Measurements from ENCODE around the gene CCNG2. TPM values are rescaled to one million over a fixed set of nuclear protein-coding genes. Genes with fewer than 3 reads are reported as not detected.

The CCNG2 gene
- total and polyA plus RNA-seq, 4 donors, result 1.2 to 10.8 (median 4.1) TPM

GRCh38 chr4:77202491-77202890, 45.5 kb downstream of the CCNG2 start:
- no peak for DNase-seq (ENCODE audit: low spot score)

GRCh38 chr4:77203380-77204197, 46.6 kb downstream of the CCNG2 start:
- Histone ChIP-seq H3K27me3 (ENCODE audit: control insufficient read depth in 4 of 4, insufficient read depth in 4 of 4, low read length in 3 of 4) (peaks cover 0 to 3% (median 0%) of the 10 kb centered on the region in 4 donors), H3K9me3 (ENCODE audit: control insufficient read depth in 4 of 4, low read length in 3 of 4) (no peaks in the 10 kb centered on the region), H3K4me3 (ENCODE audit: low read depth in 1 of 3, low read length in 3 of 3) (no peak overlapping the region), H3K4me1 (ENCODE audit: control insufficient read depth in 4 of 4, insufficient read depth in 4 of 4, low read length in 3 of 4) (no peaks in the 10 kb centered on the region), H3K27ac (ENCODE audit: low read depth in 1 of 2, low read length in 2 of 2) (no peak overlapping the region), H3K36me3 (ENCODE audit: control insufficient read depth in 4 of 4, insufficient read depth in 3 of 4, low read depth in 1 of 4, low read length in 3 of 4) (no peaks in the 10 kb centered on the region), H3K9ac (ENCODE audit: low read depth in 1 of 2, low read length in 2 of 2) (no peak overlapping the region)
- DNase-seq (ENCODE audit: low spot score), result peak; percentile 53
- 22% methylated on average over 8 of the region's 8 CpGs for WGBS
- TF ChIP-seq, protein P1, sequence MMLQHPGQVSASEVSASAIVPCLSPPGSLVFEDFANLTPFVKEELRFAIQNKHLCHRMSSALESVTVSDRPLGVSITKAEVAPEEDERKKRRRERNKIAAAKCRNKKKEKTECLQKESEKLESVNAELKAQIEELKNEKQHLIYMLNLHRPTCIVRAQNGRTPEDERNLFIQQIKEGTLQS (IDR thresholded peaks at IDR 0.05), result no peak
- TF ChIP-seq EGR1 (IDR thresholded peaks at IDR 0.05; ENCODE audit: low read depth in 2 of 2) (no peak), GABPA (IDR thresholded peaks at IDR 0.05 in 1 of 2, conservative IDR thresholded peaks at IDR 0.05 in 1 of 2) (no peak), ZBTB33 (IDR thresholded peaks at IDR 0.05) (no peak), RAD21 (IDR thresholded peaks at IDR 0.05) (peak; percentile 87 to 92), YY1 (IDR thresholded peaks at IDR 0.05) (no peak), RXRA (IDR thresholded peaks at IDR 0.05) (no peak), TAF1 (conservative IDR thresholded peaks at IDR 0.05) (no peak), FOXA1 (IDR thresholded peaks at IDR 0.05) (no peak), JUND (IDR thresholded peaks at IDR 0.05) (no peak), FOXA2 (IDR thresholded peaks at IDR 0.05) (no peak), SP1 (IDR thresholded peaks at IDR 0.05) (no peak)
- TF ChIP-seq, protein P2, sequence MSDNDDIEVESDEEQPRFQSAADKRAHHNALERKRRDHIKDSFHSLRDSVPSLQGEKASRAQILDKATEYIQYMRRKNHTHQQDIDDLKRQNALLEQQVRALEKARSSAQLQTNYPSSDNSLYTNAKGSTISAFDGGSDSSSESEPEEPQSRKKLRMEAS (IDR thresholded peaks at IDR 0.05), result no peak
- TF ChIP-seq, protein P3, sequence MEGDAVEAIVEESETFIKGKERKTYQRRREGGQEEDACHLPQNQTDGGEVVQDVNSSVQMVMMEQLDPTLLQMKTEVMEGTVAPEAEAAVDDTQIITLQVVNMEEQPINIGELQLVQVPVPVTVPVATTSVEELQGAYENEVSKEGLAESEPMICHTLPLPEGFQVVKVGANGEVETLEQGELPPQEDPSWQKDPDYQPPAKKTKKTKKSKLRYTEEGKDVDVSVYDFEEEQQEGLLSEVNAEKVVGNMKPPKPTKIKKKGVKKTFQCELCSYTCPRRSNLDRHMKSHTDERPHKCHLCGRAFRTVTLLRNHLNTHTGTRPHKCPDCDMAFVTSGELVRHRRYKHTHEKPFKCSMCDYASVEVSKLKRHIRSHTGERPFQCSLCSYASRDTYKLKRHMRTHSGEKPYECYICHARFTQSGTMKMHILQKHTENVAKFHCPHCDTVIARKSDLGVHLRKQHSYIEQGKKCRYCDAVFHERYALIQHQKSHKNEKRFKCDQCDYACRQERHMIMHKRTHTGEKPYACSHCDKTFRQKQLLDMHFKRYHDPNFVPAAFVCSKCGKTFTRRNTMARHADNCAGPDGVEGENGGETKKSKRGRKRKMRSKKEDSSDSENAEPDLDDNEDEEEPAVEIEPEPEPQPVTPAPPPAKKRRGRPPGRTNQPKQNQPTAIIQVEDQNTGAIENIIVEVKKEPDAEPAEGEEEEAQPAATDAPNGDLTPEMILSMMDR (IDR thresholded peaks at IDR 0.05; ENCODE audit: low read depth, low read length, missing input control), result peak; percentile 69
- TF ChIP-seq, protein P4, sequence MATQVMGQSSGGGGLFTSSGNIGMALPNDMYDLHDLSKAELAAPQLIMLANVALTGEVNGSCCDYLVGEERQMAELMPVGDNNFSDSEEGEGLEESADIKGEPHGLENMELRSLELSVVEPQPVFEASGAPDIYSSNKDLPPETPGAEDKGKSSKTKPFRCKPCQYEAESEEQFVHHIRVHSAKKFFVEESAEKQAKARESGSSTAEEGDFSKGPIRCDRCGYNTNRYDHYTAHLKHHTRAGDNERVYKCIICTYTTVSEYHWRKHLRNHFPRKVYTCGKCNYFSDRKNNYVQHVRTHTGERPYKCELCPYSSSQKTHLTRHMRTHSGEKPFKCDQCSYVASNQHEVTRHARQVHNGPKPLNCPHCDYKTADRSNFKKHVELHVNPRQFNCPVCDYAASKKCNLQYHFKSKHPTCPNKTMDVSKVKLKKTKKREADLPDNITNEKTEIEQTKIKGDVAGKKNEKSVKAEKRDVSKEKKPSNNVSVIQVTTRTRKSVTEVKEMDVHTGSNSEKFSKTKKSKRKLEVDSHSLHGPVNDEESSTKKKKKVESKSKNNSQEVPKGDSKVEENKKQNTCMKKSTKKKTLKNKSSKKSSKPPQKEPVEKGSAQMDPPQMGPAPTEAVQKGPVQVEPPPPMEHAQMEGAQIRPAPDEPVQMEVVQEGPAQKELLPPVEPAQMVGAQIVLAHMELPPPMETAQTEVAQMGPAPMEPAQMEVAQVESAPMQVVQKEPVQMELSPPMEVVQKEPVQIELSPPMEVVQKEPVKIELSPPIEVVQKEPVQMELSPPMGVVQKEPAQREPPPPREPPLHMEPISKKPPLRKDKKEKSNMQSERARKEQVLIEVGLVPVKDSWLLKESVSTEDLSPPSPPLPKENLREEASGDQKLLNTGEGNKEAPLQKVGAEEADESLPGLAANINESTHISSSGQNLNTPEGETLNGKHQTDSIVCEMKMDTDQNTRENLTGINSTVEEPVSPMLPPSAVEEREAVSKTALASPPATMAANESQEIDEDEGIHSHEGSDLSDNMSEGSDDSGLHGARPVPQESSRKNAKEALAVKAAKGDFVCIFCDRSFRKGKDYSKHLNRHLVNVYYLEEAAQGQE (IDR thresholded peaks at IDR 0.05), result no peak

More at GRCh38 chr4:77202491-77202890, 45.5 kb downstream of the CCNG2 start:
- 76% methylated on average over 1 of the region's 1 CpG for WGBS
- TF ChIP-seq RAD21 (IDR thresholded peaks at IDR 0.05) (no peak), NR2F2 (IDR thresholded peaks at IDR 0.05) (no peak), HNF4A (conservative IDR thresholded peaks at IDR 0.05) (no peak), YY1 (IDR thresholded peaks at IDR 0.05) (no peak), FOXA1 (IDR thresholded peaks at IDR 0.05) (no peak)
- TF ChIP-seq, protein P2 (IDR thresholded peaks at IDR 0.05), result no peak
- TF ChIP-seq, protein P4 (IDR thresholded peaks at IDR 0.05), result no peak
- no peaks in the 10 kb centered on the region for H3K9me3 ChIP-seq (ENCODE audit: control insufficient read depth in 4 of 4, low read length in 3 of 4)
- H3K27ac ChIP-seq (ENCODE audit: low read depth in 1 of 2, low read length in 2 of 2), result no peak overlapping the region
- H3K36me3 ChIP-seq (ENCODE audit: control insufficient read depth in 4 of 4, insufficient read depth in 3 of 4, low read depth in 1 of 4, low read length in 3 of 4), result no peaks in the 10 kb centered on the region
- no peak overlapping the region for H3K4me3 ChIP-seq (ENCODE audit: low read depth in 1 of 3, low read length in 3 of 3)
- peaks cover 0 to 3% (median 0%) of the 10 kb centered on the region in 4 donors for H3K27me3 ChIP-seq (ENCODE audit: control insufficient read depth in 4 of 4, insufficient read depth in 4 of 4, low read length in 3 of 4)
- no peaks in the 10 kb centered on the region for H3K4me1 ChIP-seq (ENCODE audit: control insufficient read depth in 4 of 4, insufficient read depth in 4 of 4, low read length in 3 of 4)
- no peak overlapping the region for H3K9ac ChIP-seq (ENCODE audit: low read depth in 1 of 2, low read length in 2 of 2)
